ENCODE measurements around the gene ZNF536. TPM values are rescaled to one million over a fixed set of nuclear protein-coding genes. Genes with fewer than 3 reads are reported as not detected.
"Not testable (repeated sequence)": the region's sequence is repeated elsewhere in the genome, so short reads cannot be mapped to it uniquely, and the experiment has no call there.

Gene ZNF536
- total RNA-seq, 4 donors from 2014 or later: 1.3 to 12.4 (median 1.8) TPM

- no peak for TF ChIP-seq POLR2A (IDR thresholded peaks at IDR 0.05)
- TF ChIP-seq, protein P1, sequence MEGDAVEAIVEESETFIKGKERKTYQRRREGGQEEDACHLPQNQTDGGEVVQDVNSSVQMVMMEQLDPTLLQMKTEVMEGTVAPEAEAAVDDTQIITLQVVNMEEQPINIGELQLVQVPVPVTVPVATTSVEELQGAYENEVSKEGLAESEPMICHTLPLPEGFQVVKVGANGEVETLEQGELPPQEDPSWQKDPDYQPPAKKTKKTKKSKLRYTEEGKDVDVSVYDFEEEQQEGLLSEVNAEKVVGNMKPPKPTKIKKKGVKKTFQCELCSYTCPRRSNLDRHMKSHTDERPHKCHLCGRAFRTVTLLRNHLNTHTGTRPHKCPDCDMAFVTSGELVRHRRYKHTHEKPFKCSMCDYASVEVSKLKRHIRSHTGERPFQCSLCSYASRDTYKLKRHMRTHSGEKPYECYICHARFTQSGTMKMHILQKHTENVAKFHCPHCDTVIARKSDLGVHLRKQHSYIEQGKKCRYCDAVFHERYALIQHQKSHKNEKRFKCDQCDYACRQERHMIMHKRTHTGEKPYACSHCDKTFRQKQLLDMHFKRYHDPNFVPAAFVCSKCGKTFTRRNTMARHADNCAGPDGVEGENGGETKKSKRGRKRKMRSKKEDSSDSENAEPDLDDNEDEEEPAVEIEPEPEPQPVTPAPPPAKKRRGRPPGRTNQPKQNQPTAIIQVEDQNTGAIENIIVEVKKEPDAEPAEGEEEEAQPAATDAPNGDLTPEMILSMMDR (IDR thresholded peaks at IDR 0.05): no peak
- no peak for DNase-seq
- H3K36me3 ChIP-seq: no peaks in the 10 kb centered on the region
- no peak overlapping the region for H3K27ac ChIP-seq
- no peak overlapping the region for H3K4me3 ChIP-seq
- no peaks in the 10 kb centered on the region for H3K9me3 ChIP-seq
- H3K4me1 ChIP-seq: no peaks in the 10 kb centered on the region
- H3K27me3 ChIP-seq: no peaks in the 10 kb centered on the region
These were observed 118.6 kb downstream of the ZNF536 start for GRCh38 chr19:30490760-30491159.

DNA sequence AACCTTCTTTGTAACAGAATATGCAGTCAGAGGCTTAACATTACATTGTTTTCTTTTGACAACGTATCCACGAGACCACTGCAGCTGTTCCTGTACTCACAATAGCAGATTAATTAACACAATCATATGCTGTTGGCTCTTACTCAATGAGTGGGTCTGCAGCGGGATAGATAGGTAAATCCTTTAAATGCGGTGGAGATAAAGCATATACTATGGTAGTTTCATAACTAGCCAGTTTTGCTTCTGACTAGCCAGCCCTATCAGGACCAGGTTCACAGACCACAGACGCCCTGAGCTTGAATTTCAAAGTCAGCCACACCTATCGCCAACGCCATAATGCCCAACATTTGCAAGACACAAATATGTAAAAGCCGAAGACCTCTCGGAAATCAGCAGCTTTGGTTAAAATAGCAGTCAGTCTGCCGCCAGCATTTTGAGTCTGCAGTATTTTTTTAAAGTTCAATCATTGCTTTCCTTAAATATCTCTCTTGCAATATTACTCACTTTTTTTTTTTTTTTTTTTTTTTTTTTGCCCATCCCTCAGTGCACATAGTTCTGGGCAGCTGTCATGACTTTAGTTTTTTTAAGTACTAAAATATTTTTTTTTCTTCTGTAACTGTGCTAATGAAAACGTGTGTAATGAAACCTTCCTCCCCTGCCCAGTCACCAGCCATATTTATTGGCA is 120.5 kb downstream of the ZNF536 start:
- no peaks in the 10 kb centered on the region for H3K9me3 ChIP-seq
- no peak for DNase-seq

GRCh38 chr19:30497034-30497433 is 124.8 kb downstream of the ZNF536 start:
- H3K27ac ChIP-seq: no peak overlapping the region
- DNase-seq: peak in 1 of 3 donors; percentile 32
- no peaks in the 10 kb centered on the region for H3K4me1 ChIP-seq
- no peak for TF ChIP-seq POLR2A (IDR thresholded peaks at IDR 0.05)
- TF ChIP-seq, protein P1 (IDR thresholded peaks at IDR 0.05): no peak
- no peaks in the 10 kb centered on the region for H3K9me3 ChIP-seq
- H3K36me3 ChIP-seq: no peaks in the 10 kb centered on the region
- no peaks in the 10 kb centered on the region for H3K27me3 ChIP-seq
- H3K4me3 ChIP-seq: no peak overlapping the region

More for the DNA sequence above, 120.5 kb downstream of the ZNF536 start:
- H3K36me3 ChIP-seq: no peaks in the 10 kb centered on the region
- H3K4me3 ChIP-seq: no peak overlapping the region
- H3K27me3 ChIP-seq: no peaks in the 10 kb centered on the region
- no peaks in the 10 kb centered on the region for H3K4me1 ChIP-seq
- H3K27ac ChIP-seq: no peak overlapping the region
- TF ChIP-seq, protein P1 (IDR thresholded peaks at IDR 0.05): no peak
- no peak for TF ChIP-seq POLR2A (IDR thresholded peaks at IDR 0.05)

- not testable (repeated sequence) for H3K27me3 ChIP-seq, H3K27ac ChIP-seq, H3K36me3 ChIP-seq, H3K9me3 ChIP-seq, H3K4me3 ChIP-seq, DNase-seq, H3K4me1 ChIP-seq
These were observed 125.9 kb downstream of the ZNF536 start for GRCh38 chr19:30498085-30498484.

DNA sequence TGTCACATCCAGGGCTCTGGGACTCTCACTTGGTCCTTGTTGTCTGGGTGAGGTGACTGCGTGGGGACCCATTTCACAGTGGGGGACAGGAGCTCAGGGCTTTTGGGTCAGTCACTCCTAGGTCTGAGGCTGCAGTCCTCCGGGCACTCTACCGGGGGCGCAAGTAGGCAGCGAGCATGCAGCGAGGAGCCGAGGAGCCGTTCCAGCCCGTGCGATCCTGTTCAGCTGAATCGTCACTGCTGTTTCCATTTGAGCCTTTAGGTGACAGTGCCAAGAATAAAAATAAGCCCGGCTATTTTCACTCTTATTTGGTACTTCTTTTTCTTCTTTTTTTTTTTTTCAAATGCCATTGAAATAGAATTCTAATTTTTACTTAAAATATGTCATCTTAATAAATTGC is 126.5 kb downstream of the ZNF536 start:
- H3K4me1 ChIP-seq: no peaks in the 10 kb centered on the region
- no peak overlapping the region for H3K4me3 ChIP-seq
- H3K9me3 ChIP-seq: no peaks in the 10 kb centered on the region
- H3K27me3 ChIP-seq: no peaks in the 10 kb centered on the region
- no peaks in the 10 kb centered on the region for H3K36me3 ChIP-seq
- TF ChIP-seq, protein P1 (IDR thresholded peaks at IDR 0.05): no peak
- TF ChIP-seq POLR2A (IDR thresholded peaks at IDR 0.05): no peak
- no peak overlapping the region for H3K27ac ChIP-seq
- peak in 1 of 3 donors; percentile 14 for DNase-seq

GRCh38 chr19:30504272-30504671 is 132.1 kb downstream of the ZNF536 start:
- H3K9me3 ChIP-seq: no peaks in the 10 kb centered on the region
- no peaks in the 10 kb centered on the region for H3K4me1 ChIP-seq
- DNase-seq: no peak
- no peak overlapping the region for H3K4me3 ChIP-seq
- TF ChIP-seq POLR2A (IDR thresholded peaks at IDR 0.05): no peak
- TF ChIP-seq, protein P1 (IDR thresholded peaks at IDR 0.05): no peak
- no peaks in the 10 kb centered on the region for H3K36me3 ChIP-seq
- H3K27me3 ChIP-seq: no peaks in the 10 kb centered on the region
- H3K27ac ChIP-seq: no peak overlapping the region

Measured in Peyer's patch (tissue), 4 donors.